ENCODE measurements around the gene PTPRN2. TPM values are rescaled to one million over a fixed set of nuclear protein-coding genes. Genes with fewer than 3 reads are reported as not detected.

PTPRN2 gene
- polyA plus RNA-seq, 1 donor from 2014 or later: 1.6 TPM

DNA sequence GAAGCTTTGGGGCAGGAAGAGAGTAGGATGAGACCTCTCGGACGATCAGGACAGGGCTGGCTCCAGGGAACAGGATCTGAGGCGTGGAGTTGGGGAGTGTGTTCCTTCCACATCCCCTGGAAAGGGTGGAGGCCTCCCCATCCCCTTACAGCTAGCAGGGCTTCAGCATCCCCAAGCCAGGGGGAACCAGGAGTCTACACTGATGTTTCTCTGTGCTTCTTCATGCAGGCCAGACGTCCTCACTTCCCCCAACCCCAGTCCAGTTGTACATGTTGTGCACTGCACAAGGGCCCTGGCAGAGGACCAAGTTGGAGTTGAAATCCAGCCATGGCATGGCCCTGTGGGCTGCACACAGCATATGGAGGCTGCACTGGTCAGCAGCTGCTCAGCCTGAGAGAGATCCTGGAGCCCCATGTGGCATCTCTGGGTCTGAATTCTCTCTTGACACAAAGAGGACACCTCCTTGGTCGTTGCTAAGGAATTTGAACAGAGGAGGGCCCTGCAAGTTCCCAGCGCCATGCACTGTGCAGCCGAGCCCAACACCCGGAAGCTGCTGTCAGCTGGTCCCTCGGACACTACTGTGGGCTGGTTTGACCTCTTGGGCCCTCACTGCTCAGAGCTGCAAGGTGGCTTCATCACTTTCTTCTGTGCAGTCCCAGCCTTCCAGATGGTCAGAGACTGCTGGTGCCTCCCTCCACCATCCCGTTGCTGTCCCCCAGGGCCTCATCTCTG lies 1069.7 kb downstream of the PTPRN2 start:
- Mint-ChIP-seq H3K27ac (peak overlapping the region in 1 of 3 donors; percentile 49), H3K27me3 (peaks cover 7% of the 10 kb centered on the region), H3K4me1 (peaks cover 0 to 5% (median 3%) of the 10 kb centered on the region in 3 donors), H3K36me3 (no peaks in the 10 kb centered on the region), H3K4me3 (no peak overlapping the region), H3K9me3 (peaks cover 0 to 2% (median 0%) of the 10 kb centered on the region in 3 donors)

DNA sequence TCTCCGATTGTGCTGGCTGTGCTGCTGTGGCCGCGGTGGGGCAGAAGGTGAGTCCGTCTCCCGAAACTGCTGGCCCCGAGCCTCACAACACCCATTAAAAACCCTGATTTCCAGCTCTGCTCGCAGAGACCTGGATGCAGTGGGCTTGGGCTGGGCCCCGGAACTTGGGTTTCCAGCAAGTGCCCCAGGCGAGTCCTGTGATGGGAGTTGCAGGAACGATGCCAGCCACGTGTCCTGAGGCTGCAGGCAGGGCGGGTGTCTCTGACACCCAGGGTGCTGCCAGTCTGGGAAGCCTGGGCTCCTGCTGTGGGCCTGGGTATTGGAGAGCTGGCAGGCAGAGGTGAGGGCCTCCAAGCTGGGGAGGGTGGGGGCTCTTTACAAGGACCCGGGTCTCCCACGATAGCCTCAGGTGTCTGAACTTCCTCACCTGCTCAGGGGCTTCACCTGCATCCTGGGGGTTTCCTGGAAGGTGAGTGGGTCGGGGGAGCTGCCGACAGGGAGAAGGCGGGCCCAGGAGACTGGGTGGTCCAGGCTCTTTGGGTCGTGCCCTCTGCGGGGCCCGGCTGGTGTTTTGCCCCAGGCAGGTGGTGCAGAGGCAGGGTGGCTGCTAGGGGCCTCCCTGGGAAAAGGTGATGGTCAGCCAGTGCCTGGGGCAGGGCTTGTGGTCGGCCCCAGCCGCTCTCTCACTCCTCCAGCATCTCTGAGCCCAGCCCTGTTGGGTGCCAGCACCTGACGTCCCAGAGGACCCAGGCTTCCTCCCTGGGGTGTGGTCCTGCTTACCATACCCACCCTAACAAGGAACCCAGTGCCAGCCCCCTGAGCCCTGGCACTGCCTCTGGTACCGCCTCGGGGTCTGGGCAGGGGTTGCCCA lies 1070.5 kb downstream of the PTPRN2 start:
- Mint-ChIP-seq H3K36me3 (no peaks in the 10 kb centered on the region), H3K9me3 (peaks cover 0 to 2% (median 0%) of the 10 kb centered on the region in 3 donors), H3K4me3 (no peak overlapping the region), H3K27ac (no peak overlapping the region), H3K27me3 (peaks cover 7% of the 10 kb centered on the region), H3K4me1 (peaks cover 0 to 5% (median 3%) of the 10 kb centered on the region in 3 donors)

DNA sequence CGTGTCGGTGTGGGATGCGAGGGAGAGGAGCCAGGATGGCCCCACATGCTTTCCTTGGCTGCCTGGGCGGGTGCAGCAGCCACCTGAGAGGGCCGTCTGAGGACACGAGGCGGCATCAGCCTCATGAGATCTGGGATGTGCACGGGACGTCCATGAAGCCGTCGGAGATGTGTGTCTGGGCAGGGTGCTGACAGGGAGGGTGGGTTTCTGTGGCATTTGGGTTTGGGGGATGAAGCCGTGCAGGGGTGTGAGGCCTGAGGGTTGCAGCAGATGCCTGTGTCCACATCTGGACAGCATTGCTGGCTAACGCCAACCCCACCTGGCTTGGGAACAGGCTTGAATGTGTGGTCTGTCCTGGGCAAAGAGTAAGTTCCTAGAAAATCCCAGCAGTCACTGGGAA lies 1071.3 kb downstream of the PTPRN2 start:
- Mint-ChIP-seq H3K4me1 (peaks cover 0 to 5% (median 3%) of the 10 kb centered on the region in 3 donors), H3K4me3 (peak overlapping the region in 1 of 4 donors; percentile 47), H3K9me3 (peaks cover 0 to 2% (median 0%) of the 10 kb centered on the region in 3 donors), H3K36me3 (no peaks in the 10 kb centered on the region), H3K27me3 (peaks cover 7% of the 10 kb centered on the region), H3K27ac (no peak overlapping the region)

DNA sequence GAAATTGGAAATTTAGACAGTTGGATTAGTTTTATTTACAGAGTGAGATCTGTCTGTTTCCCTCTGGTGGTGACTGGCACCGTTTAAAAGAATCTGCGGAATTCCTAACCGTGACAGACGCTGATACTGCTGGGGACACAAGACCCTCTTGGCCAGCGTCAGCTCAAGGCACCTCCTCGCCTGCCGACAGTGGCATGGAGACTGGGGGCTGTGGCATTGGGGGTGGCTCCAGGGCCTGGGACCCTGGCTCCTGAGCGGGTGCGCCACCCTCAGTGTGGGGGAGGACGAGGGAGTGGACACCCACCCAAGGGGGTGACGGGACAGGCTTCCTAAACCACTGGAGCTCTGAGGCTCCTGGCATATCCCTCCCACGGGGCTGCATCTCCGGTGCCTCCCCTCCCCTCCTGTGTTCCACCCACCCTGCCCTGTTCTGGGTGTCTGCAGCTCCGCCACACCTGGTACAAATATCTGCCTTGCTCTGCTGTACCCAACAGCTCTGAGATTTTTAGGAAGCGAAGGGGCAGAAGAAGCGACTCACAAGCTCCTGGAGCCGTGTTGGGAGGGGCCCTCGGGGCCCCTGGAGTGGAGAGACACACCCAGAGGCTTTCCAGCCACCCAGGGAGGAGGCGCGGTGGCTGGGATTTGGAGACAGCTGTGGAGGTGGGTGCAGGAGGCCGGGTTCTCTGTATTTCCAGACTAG lies 1072.1 kb downstream of the PTPRN2 start:
- Mint-ChIP-seq H3K27ac (no peak overlapping the region), H3K4me1 (peaks cover 0 to 4% (median 3%) of the 10 kb centered on the region in 3 donors), H3K9me3 (peaks cover 0 to 2% (median 0%) of the 10 kb centered on the region in 3 donors), H3K36me3 (no peaks in the 10 kb centered on the region), H3K27me3 (peaks cover 7% of the 10 kb centered on the region), H3K4me3 (no peak overlapping the region)

DNA sequence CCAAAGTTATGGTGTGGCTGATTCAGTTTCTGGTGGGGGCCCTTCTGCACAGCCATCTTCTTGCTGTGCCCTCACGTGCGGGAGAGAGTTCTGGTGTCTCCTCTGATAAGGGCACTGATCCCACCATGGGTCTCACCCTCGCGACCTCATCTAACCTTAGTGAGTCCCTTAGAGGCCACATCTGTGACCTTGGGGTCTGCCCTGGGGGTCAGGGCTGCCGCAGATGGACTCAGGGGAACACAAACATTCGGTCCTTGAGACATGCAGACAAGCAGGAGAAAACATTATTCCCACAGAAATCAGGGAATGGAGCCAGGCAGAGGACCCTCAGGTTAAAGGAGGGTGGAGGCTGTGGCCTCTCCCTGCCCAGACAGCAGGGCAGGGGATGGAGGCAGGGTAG lies 1072.9 kb downstream of the PTPRN2 start:
- no peaks in the 10 kb centered on the region for H3K36me3 Mint-ChIP-seq
- peaks cover 0 to 2% (median 0%) of the 10 kb centered on the region in 3 donors for H3K9me3 Mint-ChIP-seq
- peaks cover 0 to 3% (median 2%) of the 10 kb centered on the region in 3 donors for H3K4me1 Mint-ChIP-seq
- no peak overlapping the region for H3K27ac Mint-ChIP-seq
- H3K4me3 Mint-ChIP-seq: no peak overlapping the region
- peaks cover 7% of the 10 kb centered on the region for H3K27me3 Mint-ChIP-seq

DNA sequence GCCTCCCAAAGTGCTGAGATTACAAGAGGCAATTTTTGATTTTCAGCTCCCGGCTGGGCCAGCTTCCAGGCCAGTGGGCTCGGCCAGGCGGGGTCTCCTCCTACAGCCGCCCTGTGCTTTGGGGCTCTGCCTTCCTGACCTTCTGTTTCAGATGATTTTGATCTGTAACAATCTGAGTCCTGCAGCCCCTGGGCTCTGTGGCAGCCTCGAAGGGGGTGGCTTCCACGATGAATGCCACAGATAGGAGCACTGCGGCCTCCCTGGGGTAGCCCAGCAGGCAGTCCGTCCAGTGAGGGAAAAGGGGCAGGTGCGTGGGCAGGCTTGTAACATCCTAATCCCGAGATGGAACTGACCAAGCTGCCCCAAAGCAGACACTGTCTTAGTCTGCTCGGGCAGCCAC lies 1073.3 kb downstream of the PTPRN2 start:
- Mint-ChIP-seq H3K27ac (no peak overlapping the region), H3K9me3 (peaks cover 0 to 2% (median 0%) of the 10 kb centered on the region in 3 donors), H3K36me3 (no peaks in the 10 kb centered on the region), H3K27me3 (peaks cover 7% of the 10 kb centered on the region), H3K4me1 (peaks cover 0 to 3% (median 2%) of the 10 kb centered on the region in 3 donors), H3K4me3 (no peak overlapping the region)

DNA sequence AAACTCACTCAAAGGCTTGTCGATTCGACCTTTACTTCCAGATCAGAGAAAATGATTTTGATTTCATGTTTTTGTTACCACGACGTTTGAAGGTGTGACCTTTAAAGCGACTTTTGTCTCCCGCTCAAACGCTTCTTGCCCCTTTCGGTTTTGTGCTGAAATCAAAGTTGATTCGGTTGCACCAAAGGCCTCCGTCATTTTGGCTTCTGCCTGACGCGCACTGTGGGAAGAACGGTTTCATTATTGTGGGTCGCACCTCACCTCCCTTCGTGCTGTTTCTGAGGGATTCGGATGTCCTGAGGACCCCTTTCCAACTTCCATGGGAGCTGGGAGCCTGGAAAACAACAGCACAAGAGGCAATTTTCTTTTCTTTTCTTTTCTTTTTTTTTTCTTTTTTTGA lies 1073.9 kb downstream of the PTPRN2 start:
- H3K9me3 Mint-ChIP-seq: peaks cover 0 to 2% (median 0%) of the 10 kb centered on the region in 3 donors
- H3K36me3 Mint-ChIP-seq: no peaks in the 10 kb centered on the region
- no peak overlapping the region for H3K4me3 Mint-ChIP-seq
- peaks cover 7% of the 10 kb centered on the region for H3K27me3 Mint-ChIP-seq
- H3K4me1 Mint-ChIP-seq: peaks cover 0 to 3% (median 2%) of the 10 kb centered on the region in 3 donors
- H3K27ac Mint-ChIP-seq: no peak overlapping the region

DNA sequence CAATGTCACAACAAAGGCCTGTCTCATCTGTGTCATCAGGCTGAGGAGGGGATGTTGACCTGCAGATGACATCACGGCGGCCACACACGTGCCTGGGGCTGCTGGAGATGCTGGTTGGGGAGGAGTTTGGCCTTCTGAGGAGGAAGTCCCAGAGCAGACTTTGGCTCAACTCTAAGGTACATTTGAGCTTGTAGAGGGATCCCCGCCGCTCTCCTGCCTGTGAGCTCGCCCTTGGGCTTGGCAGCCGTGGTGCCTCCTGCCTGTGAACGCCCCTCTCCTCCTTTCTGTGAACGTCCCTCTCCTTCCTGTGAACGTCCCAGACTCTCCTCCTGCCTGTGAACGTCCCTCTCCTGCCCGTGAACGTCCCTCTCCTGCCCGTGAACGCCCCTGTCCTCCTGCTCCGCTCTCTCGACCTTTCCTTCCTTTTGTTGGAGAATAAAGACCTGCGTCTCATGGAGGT lies 1074.4 kb downstream of the PTPRN2 start:
- Mint-ChIP-seq H3K27me3 (peaks cover 7% of the 10 kb centered on the region), H3K27ac (no peak overlapping the region), H3K36me3 (no peaks in the 10 kb centered on the region), H3K4me3 (no peak overlapping the region), H3K4me1 (peaks cover 0 to 2% (median 0%) of the 10 kb centered on the region in 3 donors), H3K9me3 (peaks cover 0 to 2% (median 0%) of the 10 kb centered on the region in 3 donors)

DNA sequence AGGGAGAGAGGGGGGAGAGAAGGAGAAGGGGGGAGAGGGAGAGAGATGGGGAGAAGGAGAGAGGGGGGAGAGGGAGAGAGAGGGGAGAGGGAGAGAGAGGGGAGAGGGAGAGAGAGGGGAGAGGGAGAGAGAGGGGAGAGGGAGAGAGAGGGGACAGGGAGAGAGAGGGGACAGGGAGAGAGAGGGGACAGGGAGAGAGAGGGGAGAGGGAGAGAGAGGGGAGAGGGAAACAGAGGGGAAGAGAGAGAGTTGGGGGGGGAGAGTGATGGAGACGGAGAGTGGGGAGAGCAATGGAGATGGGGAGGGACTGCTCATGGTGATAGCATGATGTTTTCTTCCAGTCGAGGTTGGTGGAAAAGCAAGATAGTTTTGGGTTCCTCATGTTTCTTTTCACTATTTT lies 1078.4 kb downstream of the PTPRN2 start:
- Mint-ChIP-seq H3K27me3 (peaks cover 2% of the 10 kb centered on the region), H3K27ac (no peak overlapping the region), H3K4me1 (peaks cover 0 to 5% (median 0%) of the 10 kb centered on the region in 3 donors), H3K4me3 (no peak overlapping the region), H3K36me3 (no peaks in the 10 kb centered on the region), H3K9me3 (peaks cover 0 to 9% (median 0%) of the 10 kb centered on the region in 3 donors)

DNA sequence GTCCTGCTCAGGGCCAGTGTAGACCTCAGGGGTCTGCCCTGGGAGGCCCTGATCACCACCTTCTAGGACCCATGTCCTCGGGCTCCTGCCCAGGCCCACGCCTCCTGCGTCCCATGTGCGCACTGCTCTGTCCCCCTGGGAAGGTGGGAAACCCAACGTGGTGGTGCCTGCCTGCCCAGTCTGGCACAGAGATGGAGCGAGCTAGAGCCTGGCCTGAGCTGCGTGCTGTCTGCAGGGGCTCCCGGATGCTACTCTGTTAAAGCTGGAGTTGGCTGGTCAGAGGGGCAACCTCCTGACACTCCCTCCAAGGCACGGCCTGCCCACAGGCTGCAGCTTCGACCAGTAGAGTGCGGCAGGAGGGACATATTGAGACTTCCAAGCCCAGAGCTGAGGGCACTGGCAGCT lies 1079.1 kb downstream of the PTPRN2 start:
- no peaks in the 10 kb centered on the region for H3K36me3 Mint-ChIP-seq
- H3K4me1 Mint-ChIP-seq: peaks cover 0 to 5% (median 0%) of the 10 kb centered on the region in 3 donors
- no peak overlapping the region for H3K27ac Mint-ChIP-seq
- H3K4me3 Mint-ChIP-seq: no peak overlapping the region
- peaks cover 0 to 9% (median 0%) of the 10 kb centered on the region in 3 donors for H3K9me3 Mint-ChIP-seq
- H3K27me3 Mint-ChIP-seq: peaks cover 2% of the 10 kb centered on the region

DNA sequence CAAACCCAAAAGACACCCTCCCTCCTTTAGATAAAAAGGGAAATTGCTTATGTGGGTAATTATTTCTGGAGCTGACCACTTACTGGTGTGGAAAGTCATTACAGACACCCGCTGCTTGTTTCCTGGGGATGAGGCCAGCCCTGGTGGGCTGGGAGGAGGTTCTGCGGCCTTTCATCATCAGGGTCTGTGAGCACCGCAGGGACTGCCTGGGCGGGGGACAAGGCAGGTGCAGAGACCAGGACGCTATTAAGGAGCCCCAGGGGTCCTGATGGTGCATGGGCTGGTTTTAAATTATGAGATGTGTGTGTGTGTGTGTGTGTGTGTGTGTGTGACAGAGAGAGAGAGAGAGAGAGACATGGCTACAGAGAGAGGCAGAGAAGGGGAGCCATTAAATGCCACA lies 1079.6 kb downstream of the PTPRN2 start:
- no peaks in the 10 kb centered on the region for H3K36me3 Mint-ChIP-seq
- H3K4me3 Mint-ChIP-seq: no peak overlapping the region
- H3K4me1 Mint-ChIP-seq: peaks cover 0 to 5% (median 3%) of the 10 kb centered on the region in 3 donors
- peaks cover 0 to 9% (median 0%) of the 10 kb centered on the region in 3 donors for H3K9me3 Mint-ChIP-seq
- no peak overlapping the region for H3K27ac Mint-ChIP-seq
- peaks cover 3% of the 10 kb centered on the region for H3K27me3 Mint-ChIP-seq

DNA sequence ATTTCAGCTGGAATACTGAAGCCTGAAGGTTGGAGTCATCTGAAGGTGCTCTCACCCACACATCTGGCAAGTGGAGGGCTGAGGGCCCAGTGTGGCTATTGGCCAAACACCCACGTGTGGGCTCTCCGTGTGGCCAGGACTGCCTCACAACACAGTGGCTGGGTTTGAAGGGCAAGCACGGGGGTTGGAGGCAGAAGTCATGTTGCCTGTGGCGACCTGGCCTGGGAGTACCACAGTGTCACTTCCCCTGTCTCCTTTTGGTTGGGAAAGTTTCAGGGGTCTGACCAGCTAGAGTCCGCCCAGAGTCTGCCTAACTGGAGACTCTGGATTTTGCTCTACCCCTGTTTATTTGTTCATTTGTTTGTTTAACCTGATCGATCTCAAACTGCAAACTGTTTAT lies 1081.4 kb downstream of the PTPRN2 start:
- H3K4me3 Mint-ChIP-seq: no peak overlapping the region
- H3K9me3 Mint-ChIP-seq: peaks cover 0 to 6% (median 0%) of the 10 kb centered on the region in 3 donors
- H3K27ac Mint-ChIP-seq: no peak overlapping the region
- peaks cover 9% of the 10 kb centered on the region for H3K27me3 Mint-ChIP-seq
- peaks cover 4 to 11% (median 5%) of the 10 kb centered on the region in 3 donors for H3K4me1 Mint-ChIP-seq
- no peaks in the 10 kb centered on the region for H3K36me3 Mint-ChIP-seq

DNA sequence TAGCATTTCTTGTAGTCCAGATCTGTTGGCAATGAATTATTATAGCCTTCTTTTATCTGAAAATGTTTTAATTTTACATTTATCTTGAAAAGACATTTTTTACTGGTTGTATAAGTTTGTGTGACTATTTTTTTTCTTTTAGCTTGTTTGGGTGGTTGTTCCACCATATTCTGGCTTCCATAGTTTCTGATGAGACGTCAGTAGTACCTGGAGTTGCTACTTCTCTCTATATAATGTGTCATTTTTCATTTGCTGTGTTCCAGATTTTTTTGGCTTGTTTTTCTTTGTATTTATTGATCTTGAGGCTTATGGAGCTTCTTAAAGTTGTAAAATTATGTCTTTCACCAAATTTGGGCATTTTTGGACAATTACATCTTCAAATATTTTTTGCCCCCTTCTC lies 1082.0 kb downstream of the PTPRN2 start:
- Mint-ChIP-seq H3K4me1 (peaks cover 4 to 11% (median 5%) of the 10 kb centered on the region in 3 donors), H3K9me3 (peaks cover 0 to 6% (median 0%) of the 10 kb centered on the region in 3 donors), H3K27me3 (peaks cover 9% of the 10 kb centered on the region), H3K4me3 (no peak overlapping the region), H3K27ac (no peak overlapping the region), H3K36me3 (no peaks in the 10 kb centered on the region)

DNA sequence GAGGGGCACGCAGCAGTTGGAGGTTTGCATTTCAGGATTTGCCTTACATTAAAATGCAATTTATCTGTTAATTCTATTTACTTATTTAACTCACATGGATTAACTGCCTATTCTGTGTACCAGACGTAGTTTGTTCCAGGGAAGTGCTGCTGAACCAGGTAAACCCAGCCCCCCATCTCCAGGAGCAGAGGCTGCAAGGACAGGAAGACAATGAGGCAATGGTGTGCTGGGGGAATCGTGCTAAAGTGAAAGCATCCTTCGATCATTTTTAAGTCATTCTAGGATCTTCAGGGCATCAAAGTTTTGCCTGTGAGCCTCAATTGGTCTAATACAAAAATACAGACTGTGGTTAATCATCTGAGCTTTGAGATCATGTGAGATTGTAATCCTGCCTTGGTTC lies 1084.4 kb downstream of the PTPRN2 start:
- H3K36me3 Mint-ChIP-seq: no peaks in the 10 kb centered on the region
- peaks cover 4 to 11% (median 5%) of the 10 kb centered on the region in 3 donors for H3K4me1 Mint-ChIP-seq
- H3K9me3 Mint-ChIP-seq: peaks cover 0 to 6% (median 0%) of the 10 kb centered on the region in 3 donors
- H3K4me3 Mint-ChIP-seq: peak overlapping the region in 1 of 4 donors; percentile 47
- peaks cover 9% of the 10 kb centered on the region for H3K27me3 Mint-ChIP-seq
- no peak overlapping the region for H3K27ac Mint-ChIP-seq
